GM21360 (cell line): ENCODE data around the gene RCOR1.

Source experiments
- ATAC-seq: cut with Tn5 transposase; IDR thresholded peaks from one replicate; pipeline ENCODE4 v1.9.1; 2021; ENCODE audit warnings: mild to moderate bottlenecking, moderate library complexity; ENCODE audit not compliant: unreplicated experiment

The RCOR1 gene

GRCh38 chr14:102708494-102708893 is 116.0 kb downstream of the RCOR1 start:
- ATAC-seq = no peak

- ATAC-seq = no peak
Observed at GRCh38 chr14:102711207-102711606, 118.8 kb downstream of the RCOR1 start.

GRCh38 chr14:102711946-102712345 is 119.5 kb downstream of the RCOR1 start:
- ATAC-seq = no peak

GRCh38 chr14:102717276-102717675 is 124.8 kb downstream of the RCOR1 start:
- ATAC-seq = no peak

- ATAC-seq = no peak
Observed at GRCh38 chr14:102722646-102723045, 130.2 kb downstream of the RCOR1 start.

GRCh38 chr14:102723650-102724049 is 131.2 kb downstream of the RCOR1 start:
- no peak for ATAC-seq

- no peak for ATAC-seq
Observed at GRCh38 chr14:102726191-102726949, 133.9 kb downstream of the RCOR1 start.

- ATAC-seq = no peak
Observed at GRCh38 chr14:102727336-102728095, 135.1 kb downstream of the RCOR1 start.

- ATAC-seq = no peak
Observed at GRCh38 chr14:102728501-102728900, 136.1 kb downstream of the RCOR1 start.

GRCh38 chr14:102729268-102729667 is 136.8 kb downstream of the RCOR1 start:
- ATAC-seq = no peak

- no peak for ATAC-seq
Observed at GRCh38 chr14:102729825-102730224, 137.4 kb downstream of the RCOR1 start.

GRCh38 chr14:102731101-102731870 is 138.8 kb downstream of the RCOR1 start:
- ATAC-seq = no peak

- ATAC-seq = no peak
Observed at GRCh38 chr14:102731871-102732800, 139.7 kb downstream of the RCOR1 start.

- no peak for ATAC-seq
Observed at GRCh38 chr14:102732924-102733323, 140.5 kb downstream of the RCOR1 start.

GRCh38 chr14:102733326-102733725 is 140.9 kb downstream of the RCOR1 start:
- ATAC-seq = no peak

GRCh38 chr14:102734436-102734835 is 142.0 kb downstream of the RCOR1 start:
- ATAC-seq = no peak

- no peak for ATAC-seq
Observed at GRCh38 chr14:102736956-102737355, 144.5 kb downstream of the RCOR1 start.

- ATAC-seq = no peak
Observed at GRCh38 chr14:102737402-102738372, 145.2 kb downstream of the RCOR1 start.
